ENCODE data around the gene PSMA6.
"Not testable (repeated sequence)": the region's sequence is repeated elsewhere in the genome, so short reads cannot be mapped to it uniquely, and the experiment has no call there.

PSMA6 gene

DNA sequence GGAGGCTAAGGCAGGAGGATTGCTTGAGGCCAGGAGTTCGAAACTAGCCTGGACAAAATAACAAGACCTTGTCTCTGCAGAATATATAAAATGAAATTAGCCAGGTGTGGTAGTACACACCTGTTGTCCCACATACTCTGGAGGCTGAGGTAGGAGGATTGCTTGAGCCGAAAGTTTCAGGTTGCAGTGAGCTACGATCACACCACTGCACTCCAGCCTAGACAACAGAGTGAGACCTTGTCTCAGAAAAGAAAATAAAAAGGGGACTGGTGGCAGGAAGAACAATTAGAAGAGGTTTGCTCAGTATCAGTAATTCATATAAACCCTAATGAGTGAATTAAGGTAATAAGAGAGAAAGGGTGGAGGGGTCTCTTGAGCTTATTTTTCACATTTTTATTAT, 8.0 kb downstream of the PSMA6 start:
- no peak overlapping the region for H3K4me3 ChIP-seq (ENCODE audit: low read length)
- TF ChIP-seq, protein P1, sequence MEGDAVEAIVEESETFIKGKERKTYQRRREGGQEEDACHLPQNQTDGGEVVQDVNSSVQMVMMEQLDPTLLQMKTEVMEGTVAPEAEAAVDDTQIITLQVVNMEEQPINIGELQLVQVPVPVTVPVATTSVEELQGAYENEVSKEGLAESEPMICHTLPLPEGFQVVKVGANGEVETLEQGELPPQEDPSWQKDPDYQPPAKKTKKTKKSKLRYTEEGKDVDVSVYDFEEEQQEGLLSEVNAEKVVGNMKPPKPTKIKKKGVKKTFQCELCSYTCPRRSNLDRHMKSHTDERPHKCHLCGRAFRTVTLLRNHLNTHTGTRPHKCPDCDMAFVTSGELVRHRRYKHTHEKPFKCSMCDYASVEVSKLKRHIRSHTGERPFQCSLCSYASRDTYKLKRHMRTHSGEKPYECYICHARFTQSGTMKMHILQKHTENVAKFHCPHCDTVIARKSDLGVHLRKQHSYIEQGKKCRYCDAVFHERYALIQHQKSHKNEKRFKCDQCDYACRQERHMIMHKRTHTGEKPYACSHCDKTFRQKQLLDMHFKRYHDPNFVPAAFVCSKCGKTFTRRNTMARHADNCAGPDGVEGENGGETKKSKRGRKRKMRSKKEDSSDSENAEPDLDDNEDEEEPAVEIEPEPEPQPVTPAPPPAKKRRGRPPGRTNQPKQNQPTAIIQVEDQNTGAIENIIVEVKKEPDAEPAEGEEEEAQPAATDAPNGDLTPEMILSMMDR (conservative IDR thresholded peaks at IDR 0.05; ENCODE audit: low read length) = no peak
- DNase-seq (ENCODE audit: low read depth) = no peak

DNA sequence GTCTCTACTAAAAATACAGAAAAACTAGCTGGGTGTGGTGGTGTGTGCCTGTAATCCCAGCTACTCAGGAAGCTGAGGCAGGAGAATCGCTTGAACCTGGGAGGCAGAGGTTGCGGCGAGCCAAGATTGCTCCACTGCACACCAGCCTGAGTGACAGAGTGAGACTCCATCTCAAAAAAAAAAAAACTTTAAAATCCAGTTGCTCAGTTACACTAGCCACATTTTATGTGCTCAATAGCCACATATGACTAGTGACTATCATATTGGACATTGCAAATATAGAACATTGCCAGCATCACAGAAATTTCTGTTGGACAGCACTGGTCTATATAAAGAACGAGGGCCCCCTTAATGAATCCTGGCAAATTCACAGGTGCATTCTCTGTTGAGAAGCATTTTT, 9.2 kb downstream of the PSMA6 start:
- not testable (repeated sequence) for H3K4me3 ChIP-seq (ENCODE audit: low read length); DNase-seq (ENCODE audit: low read depth)

DNA sequence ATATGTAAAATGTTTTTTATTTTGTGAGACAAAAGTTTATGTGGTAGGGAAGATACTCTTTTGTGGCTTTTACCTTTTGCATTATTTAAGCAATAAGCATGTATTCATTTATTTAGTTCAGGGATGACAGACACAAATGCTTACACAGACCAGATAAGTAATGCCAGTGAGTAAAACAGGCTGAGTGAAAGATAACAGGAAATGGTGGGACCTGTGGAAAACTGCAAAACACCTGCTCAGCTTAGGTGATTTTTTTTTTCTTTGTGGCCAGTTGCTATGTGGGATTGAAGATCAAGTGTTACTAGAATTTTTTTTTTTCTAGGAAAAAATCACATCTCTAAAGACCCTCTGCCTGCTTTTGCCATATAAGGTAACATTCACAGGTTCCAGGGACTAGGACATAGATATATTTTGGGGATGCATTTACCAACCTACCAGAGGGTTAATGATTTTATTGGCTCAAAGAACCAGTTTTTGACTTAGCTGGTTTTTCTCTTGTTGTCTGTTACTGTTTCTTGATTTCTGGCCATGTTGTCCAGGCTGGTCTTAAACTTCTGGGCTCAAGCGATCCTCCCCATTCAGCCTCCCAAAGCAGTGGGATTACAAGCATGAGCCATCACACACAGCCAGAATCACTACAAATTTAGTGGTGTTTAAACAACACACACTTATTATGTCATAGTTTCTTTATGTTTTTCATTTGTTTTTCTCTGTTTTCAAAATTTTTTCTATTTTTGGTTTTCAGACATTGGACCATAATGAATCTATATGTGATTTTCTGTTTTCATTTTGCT, 9.8 kb downstream of the PSMA6 start:
- H3K4me3 ChIP-seq (ENCODE audit: low read length) = no peak overlapping the region
- TF ChIP-seq, protein P1 (conservative IDR thresholded peaks at IDR 0.05; ENCODE audit: low read length) = no peak
- DNase-seq (ENCODE audit: low read depth) = no peak

DNA sequence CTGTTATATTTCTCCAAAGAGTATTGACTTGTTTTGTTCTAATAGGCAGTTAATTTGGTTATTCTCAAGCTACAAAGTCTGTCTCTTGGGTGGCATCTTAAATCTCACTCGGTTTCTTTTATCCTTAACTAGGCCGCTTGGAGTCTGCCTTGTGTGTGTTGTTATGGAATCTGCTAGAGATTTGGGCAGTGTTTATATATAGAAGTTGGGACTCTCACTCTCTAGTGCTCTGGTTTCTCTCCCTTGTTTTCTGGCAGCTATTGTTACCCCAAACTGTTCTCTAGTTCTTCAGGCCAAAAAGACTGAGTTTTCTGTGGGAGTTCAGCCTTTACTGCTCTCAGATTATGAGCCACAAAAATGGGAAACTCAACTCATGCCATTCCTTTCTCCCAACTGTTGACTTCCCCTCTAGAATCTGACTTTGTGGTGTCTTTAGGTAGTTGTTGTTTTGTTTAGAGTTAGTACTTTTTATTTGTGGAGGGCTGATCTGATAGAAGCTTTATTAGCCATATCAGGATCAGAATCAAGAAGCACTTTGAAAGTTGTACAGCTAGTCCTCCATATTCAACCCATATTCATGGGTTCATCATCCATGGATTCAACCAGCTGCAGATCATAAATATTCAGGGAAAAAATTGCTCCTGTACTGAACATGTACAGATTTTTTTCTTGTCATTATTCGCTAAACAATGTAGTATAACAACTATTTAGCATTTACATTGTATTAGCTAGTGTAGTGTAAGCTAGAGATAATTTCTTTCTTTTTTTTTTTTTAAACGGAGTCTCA, 11.2 kb downstream of the PSMA6 start:
- TF ChIP-seq, protein P1 (conservative IDR thresholded peaks at IDR 0.05; ENCODE audit: low read length) = no peak
- H3K4me3 ChIP-seq (ENCODE audit: low read length) = no peak overlapping the region
- no peak for DNase-seq (ENCODE audit: low read depth)

DNA sequence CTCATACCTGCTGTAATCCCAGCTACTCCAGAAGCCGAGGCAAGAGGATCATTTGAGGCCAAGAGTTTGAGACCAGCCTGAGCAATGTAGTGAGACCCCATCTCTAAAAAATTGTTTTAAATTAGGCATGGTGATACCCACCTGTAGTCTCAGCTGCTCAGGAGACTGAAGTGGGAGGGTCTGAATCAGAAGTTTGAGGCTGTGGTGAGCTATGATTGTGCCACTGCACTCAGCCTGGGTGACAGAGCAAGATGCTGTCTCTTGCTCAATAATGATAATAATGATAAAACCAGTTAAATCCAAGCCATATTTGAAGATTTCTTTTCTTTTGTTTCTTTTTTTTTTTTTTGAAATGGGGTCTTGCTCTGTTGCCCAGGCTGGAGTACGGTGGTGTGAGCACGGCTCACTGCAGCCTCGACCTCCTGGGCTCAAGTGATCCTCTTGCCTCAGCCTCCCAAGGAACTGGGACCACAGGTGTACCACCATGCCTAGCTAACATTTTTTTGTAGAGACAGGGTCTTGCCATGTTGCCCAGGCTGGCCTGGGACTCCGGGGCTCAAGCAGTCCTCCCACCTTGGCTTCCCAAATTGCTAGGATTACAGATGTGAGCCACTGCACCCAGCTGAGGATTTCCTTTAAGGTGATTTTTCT, 12.8 kb downstream of the PSMA6 start:
- H3K4me3 ChIP-seq (ENCODE audit: low read length) = no peak overlapping the region
- TF ChIP-seq, protein P1 (conservative IDR thresholded peaks at IDR 0.05; ENCODE audit: low read length) = no peak
- DNase-seq (ENCODE audit: low read depth) = no peak

DNA sequence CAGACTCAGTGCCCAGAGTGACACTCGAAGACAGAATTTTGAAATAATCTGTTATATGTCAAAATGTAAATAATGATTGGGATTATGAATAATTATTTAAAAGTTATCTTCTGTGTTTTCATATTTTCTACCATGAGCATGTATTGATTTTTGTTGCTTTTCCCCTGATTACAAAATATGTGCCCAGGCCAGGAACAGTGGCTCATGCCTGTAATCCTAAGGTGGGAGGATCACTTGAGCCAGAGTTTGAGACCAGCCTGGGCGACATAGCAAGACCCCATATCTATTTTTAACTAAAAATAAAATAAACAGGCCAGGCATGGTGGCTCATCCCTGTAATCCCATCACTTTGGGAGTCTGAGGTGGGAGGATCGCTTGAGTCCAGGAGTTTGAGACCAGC, 13.5 kb downstream of the PSMA6 start:
- TF ChIP-seq, protein P1 (conservative IDR thresholded peaks at IDR 0.05; ENCODE audit: low read length) = no peak
- no peak for DNase-seq (ENCODE audit: low read depth)
- H3K4me3 ChIP-seq (ENCODE audit: low read length) = no peak overlapping the region

DNA sequence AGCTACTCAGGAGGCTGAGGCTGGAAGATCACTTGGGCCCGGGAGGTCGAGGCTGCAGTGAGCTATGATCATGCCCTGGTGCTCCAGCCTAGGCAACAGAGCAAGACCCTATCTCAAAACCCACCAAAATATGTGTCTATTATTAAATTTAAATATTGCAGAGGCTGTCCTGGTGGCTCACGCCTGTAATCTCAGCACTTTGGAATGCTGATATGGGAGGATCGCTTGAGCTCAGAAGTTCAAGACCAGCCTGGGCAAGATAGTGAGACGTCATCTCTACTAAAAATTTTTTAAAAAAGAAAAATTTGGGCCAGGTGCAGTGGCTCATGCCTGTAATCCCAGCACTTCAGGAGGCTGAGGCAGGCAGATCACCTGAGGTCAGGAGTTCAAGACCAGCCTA, 13.9 kb downstream of the PSMA6 start:
- H3K4me3 ChIP-seq (ENCODE audit: low read length) = no peak overlapping the region
- DNase-seq (ENCODE audit: low read depth) = no peak
- TF ChIP-seq, protein P1 (conservative IDR thresholded peaks at IDR 0.05; ENCODE audit: low read length) = no peak
